NCI-H2029 (cell line): ENCODE data around the gene N4BP2L2.
"Not testable (repeated sequence)": the region's sequence is repeated elsewhere in the genome, so short reads cannot be mapped to it uniquely, and the experiment has no call there.

ENCODE experiments used
- DNase-seq: peaks from one replicate; lab custom pipeline; 2025; lab: John Stamatoyannopoulos, UW

N4BP2L2 gene

DNA sequence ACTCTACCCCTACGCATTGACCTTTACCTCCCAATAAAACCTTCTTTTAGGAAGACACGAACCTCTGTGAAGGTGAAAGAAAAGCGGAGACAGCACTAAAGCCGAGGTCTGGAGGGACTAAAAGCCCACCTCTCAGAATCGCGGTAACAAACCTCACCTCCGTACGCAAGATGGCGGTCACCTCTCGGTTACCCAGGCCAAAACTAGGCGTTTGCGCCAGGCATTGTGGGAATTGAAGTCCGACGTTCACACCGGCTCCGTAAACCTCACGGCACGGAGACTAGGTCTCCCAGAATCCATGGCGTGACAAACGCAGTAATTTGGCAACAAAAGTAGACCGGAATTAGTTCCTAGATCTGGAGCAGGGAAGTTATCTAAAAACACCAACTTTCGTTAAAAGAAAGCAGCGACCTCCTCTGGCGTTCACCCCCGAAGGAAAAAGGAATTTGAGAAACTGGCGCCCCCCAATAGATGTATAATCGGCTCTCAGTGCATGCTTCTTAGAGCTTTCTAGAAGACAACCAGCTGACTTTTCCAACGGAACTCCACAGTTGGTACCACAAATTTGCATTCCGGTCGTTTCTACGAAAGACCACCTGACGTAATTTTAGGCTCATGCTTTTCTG is at the start of gene N4BP2L2:
TSS of gene N4BP2L2 (minus strand) at position 175 of the 626 bp plus-strand sequence. CDS start 1,768 bp downstream, outside the sequence.
- peak; percentile 81 for DNase-seq

- no peak for DNase-seq
These were observed 49.2 kb upstream of the N4BP2L2 start for GRCh38 chr13:32587811-32588170.

- DNase-seq: peak; percentile 20
These were observed 48.6 kb upstream of the N4BP2L2 start for GRCh38 chr13:32587011-32587810.

- DNase-seq: peak; percentile 72
These were observed 47.7 kb upstream of the N4BP2L2 start, which contains the start of gene PDS5B for GRCh38 chr13:32586080-32586900. Gene PDS5B (plus strand): TSS chr13:32586452. CDS start chr13:32648773, 62,321 bp downstream.

DNA sequence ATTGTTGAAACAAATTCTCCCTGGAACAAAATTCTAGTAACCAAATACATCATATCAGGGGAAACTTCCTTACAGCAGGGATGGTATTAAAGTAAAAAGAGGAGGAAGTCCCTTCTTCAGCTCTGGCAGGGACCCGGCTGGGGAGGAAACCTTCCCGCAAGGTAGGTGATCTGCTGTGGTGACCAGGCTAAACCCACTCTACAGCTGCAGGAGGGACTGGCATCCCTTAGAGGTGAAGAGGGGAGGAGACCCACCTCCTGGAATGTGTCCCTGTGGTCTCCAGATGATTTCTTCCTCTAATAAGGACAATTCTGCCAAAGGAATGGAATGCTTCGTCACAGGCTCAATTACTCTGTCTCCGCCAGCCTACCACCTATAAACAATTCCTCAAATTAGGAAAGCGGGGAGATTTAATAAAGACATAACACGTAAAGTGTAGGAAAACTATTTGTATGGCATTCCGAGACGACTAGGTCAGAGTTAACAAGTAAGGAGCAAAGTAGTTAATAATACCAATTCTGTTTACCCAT is 47.0 kb upstream of the N4BP2L2 start:
- no peak for DNase-seq

- DNase-seq: no peak
These were observed 44.4 kb upstream of the N4BP2L2 start for GRCh38 chr13:32582991-32583390.

GRCh38 chr13:32582281-32582680 is 43.7 kb upstream of the N4BP2L2 start:
- no peak for DNase-seq

- DNase-seq: no peak
These were observed 42.7 kb upstream of the N4BP2L2 start for GRCh38 chr13:32581177-32581786.

GRCh38 chr13:32577032-32577431 is 38.4 kb upstream of the N4BP2L2 start:
- no peak for DNase-seq

DNA sequence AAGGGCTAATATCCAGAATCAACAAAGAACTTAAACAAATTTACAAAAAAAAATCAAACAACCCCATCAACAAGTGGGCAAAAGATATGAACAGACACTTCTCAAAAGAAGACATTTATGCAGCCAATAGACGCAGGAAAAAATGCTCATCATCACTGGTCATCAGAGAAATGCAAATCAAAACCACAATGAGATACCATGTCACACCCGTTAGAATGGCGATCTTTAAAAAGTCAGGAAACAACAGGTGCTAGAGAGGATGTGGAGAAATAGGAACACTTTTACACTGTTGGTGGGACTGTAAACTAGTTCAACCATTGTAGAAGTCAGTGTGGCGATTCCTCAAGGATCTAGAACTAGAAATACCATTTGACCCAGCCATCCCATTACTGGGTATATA is 37.1 kb upstream of the N4BP2L2 start:
- DNase-seq: not testable (repeated sequence)

- not testable (repeated sequence) for DNase-seq
These were observed 22.2 kb upstream of the N4BP2L2 start for GRCh38 chr13:32560842-32561241.

- no peak for DNase-seq
These were observed 17.0 kb upstream of the N4BP2L2 start for GRCh38 chr13:32555613-32556012.

- DNase-seq: no peak
These were observed 15.1 kb upstream of the N4BP2L2 start for GRCh38 chr13:32553720-32554119.

DNA sequence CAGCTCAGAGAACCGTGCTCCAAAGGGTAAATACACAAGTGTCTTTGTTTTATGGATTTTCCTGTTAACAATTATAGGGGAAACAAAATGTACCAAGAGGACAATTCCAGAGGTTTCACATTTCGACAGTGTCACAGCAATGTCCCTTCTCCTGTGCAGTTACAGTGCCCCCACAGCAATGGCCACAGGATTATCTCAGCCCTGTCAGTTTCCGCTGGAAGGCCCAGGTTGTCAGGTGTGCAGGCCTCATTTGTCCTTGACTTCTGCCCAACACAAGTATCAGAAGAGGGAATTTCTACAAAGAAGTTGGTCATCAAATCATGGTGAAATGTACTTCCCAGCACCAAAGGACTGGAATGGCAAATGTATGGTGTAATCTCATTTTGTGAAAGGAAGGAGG is 11.2 kb upstream of the N4BP2L2 start:
- DNase-seq: no peak

DNA sequence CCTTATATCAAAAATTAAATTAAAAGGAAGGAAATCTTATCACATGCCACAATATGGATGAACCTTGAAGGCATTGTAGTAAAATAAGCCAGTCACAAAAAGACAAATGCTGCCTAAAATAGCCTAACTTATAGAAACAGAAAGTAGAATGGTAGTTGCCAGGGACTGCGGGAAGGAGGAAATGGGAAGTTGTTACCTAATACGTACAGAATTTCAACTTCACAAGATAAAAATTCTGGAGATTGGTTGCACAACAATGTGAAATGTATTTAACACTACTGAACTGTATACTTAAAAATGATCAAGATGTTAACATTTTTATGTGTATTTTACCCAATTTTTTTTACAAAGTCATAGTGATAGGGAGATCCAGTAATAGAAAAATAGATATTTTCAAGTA is 10.2 kb upstream of the N4BP2L2 start:
- DNase-seq: no peak

DNA sequence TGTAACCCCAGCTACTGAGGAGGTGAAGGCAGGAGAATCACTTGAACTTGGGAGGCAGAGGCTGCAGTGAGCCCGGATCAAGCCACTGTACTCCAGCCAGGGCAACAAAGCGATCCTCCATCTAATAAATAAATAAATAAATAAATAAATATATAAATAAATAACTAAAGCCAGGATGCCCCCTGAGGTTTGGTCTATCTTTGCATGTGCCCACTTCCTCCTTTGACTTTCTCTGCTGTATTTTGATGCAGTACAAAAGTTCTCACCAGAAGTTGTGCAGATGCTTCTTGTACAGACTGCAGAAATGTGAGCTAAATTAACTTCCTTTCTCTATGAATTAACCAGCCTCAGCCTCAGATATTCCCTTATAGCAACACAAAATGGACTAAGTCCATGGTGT is 6.5 kb upstream of the N4BP2L2 start:
- DNase-seq: no peak

DNA sequence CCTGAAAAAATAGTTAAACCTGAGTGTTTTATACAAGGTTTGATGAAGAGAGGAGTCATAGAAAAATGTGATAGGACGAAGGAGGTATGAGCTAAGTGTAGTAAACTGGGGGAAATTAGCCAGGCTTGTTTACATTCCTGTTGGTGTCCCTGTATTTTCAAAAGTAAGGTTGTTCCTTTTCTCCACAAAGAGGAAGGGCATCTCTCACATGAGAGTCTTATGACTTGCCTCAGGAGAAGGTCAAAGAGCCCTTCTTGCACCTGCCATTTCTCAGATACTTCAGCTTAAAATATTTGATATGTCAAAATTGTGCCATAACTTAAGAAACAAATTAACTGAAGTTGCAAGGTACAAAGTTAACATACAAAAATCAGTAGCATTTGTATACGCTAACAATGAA is 3.6 kb upstream of the N4BP2L2 start:
- no peak for DNase-seq

DNA sequence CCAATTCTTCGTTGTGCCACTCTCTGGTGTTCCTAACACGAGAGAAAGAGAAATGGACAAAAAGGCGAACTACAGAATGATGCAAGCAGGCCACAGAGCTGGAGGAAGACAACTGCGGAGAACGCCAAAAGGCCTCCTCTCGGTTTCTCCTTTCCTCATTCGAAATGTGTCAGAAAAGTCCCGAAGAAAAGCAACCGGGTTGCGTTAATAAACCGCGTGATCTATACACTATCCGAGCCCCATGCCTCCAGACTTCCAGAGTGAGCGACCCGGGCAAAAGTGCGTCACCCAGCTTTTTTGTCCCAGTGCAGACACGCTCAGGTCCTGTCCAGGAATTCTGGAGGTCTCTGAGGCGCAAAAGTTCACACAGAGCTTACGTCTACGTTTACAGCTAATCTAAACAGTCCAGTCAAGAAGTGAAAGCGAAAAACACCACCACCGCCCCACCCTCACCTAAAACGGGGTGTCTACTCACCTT is 413 bp downstream of the N4BP2L2 start:
- no peak for DNase-seq

GRCh38 chr13:32537580-32538142 is 934 bp downstream of the N4BP2L2 start:
- DNase-seq: no peak

DNA sequence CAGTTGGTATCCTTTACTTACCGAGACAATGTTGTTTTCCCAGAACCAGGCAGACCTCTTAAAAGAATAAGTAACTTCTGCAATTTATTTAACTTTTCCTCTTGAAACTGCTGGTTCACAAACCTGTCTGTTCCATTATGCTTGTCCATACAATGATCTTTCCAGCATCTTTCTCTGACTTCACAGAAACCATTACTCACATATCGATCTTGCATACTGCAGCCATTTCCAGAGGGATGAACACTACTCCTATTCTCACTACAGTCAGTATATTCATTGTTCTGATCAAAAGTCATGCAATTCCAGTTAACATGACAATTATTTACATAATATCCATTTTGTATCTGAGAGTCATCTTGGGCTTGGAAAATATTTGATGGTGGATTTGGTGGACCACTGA is 2.8 kb downstream of the N4BP2L2 start:
- DNase-seq: no peak

DNA sequence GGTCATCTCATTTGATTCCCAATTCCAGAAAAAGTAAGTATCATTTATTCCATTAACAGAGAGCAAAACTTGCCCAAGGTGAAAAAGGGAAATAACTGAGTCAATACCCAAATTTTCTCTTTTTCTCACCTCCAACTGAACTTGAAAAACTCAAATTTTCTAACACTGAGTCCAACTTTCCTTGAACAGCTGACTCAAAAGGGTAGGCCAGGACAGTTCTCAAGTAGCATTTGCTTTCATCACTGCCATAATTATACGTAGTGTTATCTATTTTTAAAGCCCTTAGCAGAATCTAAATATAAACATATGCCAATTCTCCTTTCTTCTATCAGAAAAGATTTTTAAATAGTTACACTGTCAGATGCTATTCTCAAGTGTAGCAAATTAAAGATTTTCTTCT is 3.5 kb downstream of the N4BP2L2 start:
- DNase-seq: no peak
